Astrocyte of the cerebellum (primary cell): ENCODE measurements around the gene HEATR5B.

Experiments
- DNase-seq: peaks from one replicate; pipeline ENCODE4 v3.0.0-alpha.2; 2011; ENCODE audit warnings: low read depth
- H3K4me3 ChIP-seq: 2 replicates; pipeline ENCODE4 v1.5.1; 2011; ENCODE audit warnings: mild to moderate bottlenecking, low read depth, low read length, moderate library complexity
- in situ Hi-C: cut with HindIII; loops from 2 replicates; pipeline ENCODE4 v1.10.0; 2017; ENCODE audit warnings: low sequenced_read_pairs
- TF ChIP-seq, protein P1 (sequence below): IDR thresholded peaks from 2 replicates; pipeline ENCODE4 v1.5.1; 2012; ENCODE audit warnings: low read length, low read depth, moderate library complexity, mild to moderate bottlenecking; ENCODE audit errors: missing control alignments

HEATR5B gene

DNA sequence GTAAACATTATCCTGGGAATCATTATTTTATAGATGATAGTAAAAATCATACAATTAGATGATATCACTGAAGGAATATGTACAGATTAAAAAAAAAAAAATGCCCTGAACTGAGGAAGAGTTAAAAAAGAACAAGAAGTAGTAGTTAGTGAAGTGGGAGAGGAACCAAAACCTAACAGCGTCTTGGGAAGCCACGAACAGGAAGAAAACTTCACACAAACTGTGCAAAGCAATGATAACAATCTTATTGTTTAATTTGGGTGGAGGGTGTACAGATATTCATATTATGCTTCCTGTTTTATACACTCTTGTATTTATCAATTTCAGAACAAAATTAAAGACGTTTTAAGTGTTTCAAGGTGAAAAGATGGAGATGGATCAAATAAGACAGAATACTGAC lies 3.5 kb downstream of the HEATR5B start:
- TF ChIP-seq, protein P1, sequence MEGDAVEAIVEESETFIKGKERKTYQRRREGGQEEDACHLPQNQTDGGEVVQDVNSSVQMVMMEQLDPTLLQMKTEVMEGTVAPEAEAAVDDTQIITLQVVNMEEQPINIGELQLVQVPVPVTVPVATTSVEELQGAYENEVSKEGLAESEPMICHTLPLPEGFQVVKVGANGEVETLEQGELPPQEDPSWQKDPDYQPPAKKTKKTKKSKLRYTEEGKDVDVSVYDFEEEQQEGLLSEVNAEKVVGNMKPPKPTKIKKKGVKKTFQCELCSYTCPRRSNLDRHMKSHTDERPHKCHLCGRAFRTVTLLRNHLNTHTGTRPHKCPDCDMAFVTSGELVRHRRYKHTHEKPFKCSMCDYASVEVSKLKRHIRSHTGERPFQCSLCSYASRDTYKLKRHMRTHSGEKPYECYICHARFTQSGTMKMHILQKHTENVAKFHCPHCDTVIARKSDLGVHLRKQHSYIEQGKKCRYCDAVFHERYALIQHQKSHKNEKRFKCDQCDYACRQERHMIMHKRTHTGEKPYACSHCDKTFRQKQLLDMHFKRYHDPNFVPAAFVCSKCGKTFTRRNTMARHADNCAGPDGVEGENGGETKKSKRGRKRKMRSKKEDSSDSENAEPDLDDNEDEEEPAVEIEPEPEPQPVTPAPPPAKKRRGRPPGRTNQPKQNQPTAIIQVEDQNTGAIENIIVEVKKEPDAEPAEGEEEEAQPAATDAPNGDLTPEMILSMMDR, result no peak
- no peak overlapping the region for H3K4me3 ChIP-seq
- in situ Hi-C loops, result no loop called here
- no peak for DNase-seq

DNA sequence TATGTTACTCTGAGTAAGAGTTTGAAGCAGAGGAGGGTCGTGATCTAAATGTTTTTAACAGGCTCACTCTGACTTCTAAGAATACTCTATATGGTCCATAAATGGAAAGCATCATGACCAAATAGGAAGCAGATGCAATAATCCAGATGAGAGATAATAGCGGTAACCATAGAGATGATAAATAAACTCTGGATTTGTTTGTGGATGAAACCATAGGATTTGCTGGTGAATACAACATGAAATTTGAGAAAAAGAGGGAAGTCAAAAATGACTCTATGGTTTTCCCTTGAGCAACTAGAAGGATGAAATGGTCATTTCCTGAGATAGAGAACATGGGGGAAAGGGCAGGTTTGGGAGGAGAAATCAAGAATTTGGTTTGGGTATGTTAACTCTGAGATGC lies 3.9 kb downstream of the HEATR5B start:
- no peak overlapping the region for H3K4me3 ChIP-seq
- in situ Hi-C loops, result no loop called here
- TF ChIP-seq, protein P1, result no peak
- DNase-seq, result no peak

DNA sequence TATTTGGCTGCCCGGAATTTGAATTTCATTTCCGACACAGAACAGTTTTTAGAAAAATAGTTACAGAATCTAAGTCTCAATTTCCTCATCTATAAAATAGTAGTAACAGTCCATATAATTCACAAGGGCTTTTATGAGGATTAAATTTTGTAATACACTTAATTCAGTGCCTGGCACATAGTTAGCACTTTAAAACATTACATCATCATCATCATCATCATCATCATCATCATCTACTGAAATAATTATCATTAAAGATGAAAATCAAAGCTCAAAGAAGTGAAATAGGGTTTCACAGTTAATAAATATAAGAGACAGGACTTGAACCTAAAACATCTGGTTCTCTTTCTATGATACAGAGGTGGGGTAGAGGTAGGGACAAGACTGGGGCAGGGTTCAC lies 13.2 kb downstream of the HEATR5B start:
- in situ Hi-C loops, result no loop called here
- H3K4me3 ChIP-seq, result no peak overlapping the region
- no peak for DNase-seq
- TF ChIP-seq, protein P1, result no peak

DNA sequence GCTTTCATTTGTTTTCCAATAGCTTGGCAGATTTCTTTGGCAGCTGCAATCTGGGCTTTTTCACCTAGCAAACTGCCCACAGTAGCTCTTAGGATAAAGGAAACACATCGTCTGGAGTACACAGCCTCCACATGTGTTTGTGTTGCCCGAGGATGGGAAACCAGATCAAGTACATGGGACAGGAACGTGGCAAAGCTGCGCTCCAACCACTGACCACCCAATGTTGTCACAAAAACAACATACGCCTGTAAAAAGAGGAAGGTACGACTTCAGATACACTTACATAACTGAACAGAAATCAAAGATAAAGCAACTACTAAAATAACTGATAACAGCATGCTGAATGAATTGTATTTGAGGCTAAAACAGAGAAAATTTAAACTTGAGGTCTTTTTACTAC lies 15.5 kb downstream of the HEATR5B start:
- DNase-seq, result no peak
- in situ Hi-C loops, result no loop called here
- H3K4me3 ChIP-seq, result no peak overlapping the region
- TF ChIP-seq, protein P1, result no peak

DNA sequence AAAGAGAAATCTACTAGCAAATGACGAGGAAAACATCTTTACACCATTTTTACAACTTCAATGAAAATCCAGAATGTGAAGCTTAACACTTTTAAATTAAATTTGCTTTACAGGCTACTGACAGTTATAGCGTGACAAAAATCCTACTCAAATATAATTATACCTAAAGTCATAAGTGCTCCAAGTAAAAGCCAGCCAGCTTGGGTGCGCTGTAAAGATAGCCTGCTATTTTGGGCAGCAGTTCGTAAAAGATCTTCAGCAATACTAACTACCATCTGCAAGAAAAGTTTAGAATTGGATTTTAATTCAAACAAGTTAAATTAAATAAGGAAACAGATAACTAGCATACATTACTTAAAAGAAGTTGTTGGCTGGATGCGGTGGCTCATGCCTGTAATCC lies 22.4 kb downstream of the HEATR5B start:
- no peak for DNase-seq
- in situ Hi-C loops, result no loop called here
- H3K4me3 ChIP-seq, result no peak overlapping the region
- TF ChIP-seq, protein P1, result no peak

DNA sequence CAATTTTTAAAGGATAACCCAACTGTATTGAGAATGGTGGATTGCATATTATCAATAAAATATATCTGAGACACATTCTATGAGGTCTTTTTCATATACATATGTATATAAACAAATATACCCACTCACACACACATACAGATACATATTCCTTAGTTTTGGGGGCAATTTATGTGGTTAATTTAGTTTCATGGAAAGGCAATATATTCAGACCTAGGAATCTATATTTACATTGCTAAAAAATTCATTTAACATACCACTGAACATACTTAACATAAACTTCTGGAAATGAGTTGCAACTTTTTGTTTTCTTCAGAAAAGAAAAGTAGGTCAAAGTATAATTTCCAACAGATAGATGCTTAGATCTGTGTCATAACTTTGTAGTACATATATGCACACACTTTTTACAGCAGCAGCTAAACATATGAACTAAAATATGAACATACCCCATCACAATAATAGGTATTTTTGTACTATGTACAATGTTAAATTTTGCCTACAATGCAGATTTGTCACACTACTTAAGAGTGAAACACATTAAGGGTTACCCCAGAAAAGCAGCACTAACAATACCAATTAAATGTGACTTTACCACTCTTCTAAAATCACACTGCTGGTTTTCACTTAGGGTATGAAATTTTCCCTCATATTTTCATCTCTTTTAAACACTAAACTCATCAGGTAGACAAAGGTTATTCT lies 23.0 kb downstream of the HEATR5B start:
- DNase-seq, result no peak
- TF ChIP-seq, protein P1, result no peak
- H3K4me3 ChIP-seq, result no peak overlapping the region
- in situ Hi-C loops, result no loop called here
